ENCODE measurements around the gene ZNF331.
A peak's percentile ranks its signal among the peaks of the same experiment; 100 is the strongest.
"Not testable (repeated sequence)": the region's sequence is repeated elsewhere in the genome, so short reads cannot be mapped to it uniquely, and the experiment has no call there.

Gene ZNF331

DNA sequence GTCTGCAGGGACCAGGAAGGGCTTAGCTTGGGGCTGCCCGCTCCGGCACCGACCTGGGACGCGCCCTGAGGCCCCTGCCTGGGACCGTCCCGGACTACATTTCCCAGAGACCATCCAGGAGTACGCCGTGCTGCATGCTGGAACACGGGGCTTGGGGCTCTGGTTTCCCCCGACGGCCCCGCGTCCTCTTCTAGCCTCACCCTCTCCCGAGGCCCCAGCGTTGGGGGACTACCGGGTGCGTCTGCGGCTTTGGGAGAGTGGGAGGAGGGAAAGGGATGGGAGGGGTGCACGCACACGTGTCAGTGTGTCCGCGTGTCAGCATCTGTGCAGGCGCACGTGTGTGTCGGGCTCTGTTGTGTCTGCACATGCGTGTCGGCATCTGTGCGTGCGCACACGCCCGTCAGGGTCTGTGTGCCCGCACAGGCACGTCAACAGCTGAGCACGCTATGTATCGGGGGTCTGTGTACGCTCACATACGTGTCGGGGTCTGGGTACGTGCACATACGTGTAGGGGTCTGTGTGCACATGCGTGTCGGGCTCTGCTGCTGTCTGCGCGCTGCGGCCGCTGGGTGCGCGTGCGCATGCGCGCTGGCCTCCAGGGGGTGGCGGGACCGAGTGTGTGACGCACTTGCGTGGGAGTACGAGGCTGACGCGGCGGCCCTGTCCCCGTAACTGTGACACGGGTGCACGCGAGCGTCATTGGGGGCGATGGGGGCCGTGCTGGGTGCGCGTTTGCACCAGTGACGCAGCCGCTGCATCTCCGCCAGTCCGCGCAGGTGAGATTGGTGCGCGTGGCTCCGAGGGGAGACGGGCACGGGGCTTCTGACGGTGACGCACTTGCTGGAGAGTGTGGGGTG is at the start of gene ZNF331:
Gene ZNF331, plus strand, starts transcription at position 625 of the 857 bp plus-strand sequence. CDS start 31,232 bp downstream, outside the sequence.
- peak; percentile 89 for DNase-seq (ENCODE audit: low spot score)

DNA sequence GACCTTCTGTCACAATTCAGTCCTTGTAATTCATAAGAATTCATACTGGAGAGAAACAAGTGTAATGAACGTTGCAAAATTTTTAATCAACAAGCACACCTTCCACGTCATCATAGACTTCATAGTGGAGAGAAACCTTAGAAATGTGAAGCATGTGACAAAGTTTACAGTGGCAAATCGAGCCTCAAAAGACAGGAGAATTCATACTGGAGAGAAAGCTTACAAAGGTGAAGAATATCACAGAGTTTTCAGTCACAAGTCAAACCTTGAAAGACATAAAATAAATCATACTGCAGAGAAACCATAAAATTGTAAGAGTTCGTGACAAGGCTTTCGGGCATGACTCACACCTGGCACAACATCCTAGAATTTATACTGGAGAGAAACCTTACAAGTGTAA is 45.8 kb upstream of the ZNF331 start:
- DNase-seq (ENCODE audit: low spot score): no peak

DNA sequence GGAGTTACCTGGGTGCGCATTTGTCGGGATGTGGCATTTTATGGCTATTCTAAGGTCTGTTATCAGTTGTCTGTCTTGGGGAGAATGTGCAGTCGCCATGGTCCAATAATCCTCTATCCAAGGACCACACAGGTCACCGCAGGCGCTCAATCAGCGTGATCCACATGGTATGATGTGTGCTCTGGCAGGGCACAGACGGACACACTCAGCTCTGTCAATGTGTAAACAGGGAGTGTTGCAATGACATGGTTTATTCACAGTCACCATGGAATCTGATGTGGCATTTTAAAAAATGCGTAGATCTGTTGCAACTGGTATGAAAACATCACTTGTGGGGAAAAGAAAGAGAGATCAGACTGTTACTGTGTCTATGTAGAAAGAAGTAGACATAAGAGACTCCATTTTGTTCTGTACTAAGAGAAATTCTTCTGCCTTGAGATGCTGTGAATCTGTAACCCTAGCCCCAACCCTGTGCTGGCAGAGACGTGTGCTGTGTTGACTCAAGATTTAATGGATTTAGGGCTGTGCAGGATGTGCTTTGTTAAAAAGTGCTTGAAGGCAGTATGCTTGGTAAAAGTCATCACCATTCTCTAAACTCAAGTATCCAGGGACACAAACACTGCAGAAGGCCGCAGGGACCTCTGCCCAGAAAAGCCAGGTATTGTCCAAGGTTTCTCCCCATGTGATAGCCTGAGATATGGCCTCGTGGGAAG is 40.5 kb upstream of the ZNF331 start:
- DNase-seq (ENCODE audit: low spot score): not testable (repeated sequence)

DNA sequence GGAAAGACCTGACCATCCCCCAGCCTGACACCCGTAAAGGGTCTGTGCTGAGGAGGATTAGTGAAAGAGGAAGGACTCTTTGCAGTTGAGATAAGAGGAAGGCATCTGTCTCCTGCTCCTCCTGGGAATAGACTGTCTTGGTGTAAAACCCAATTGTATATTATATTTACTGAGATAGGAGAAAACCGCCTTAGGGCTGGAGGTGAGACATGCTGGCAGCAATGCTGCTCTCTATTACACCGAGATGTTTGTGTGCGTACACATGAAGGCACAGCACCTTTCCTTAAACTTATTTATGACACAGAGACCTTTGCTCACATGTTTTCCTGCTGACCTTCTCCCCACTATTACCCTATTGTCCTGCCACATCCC is 39.9 kb upstream of the ZNF331 start:
- not testable (repeated sequence) for DNase-seq (ENCODE audit: low spot score)

DNA sequence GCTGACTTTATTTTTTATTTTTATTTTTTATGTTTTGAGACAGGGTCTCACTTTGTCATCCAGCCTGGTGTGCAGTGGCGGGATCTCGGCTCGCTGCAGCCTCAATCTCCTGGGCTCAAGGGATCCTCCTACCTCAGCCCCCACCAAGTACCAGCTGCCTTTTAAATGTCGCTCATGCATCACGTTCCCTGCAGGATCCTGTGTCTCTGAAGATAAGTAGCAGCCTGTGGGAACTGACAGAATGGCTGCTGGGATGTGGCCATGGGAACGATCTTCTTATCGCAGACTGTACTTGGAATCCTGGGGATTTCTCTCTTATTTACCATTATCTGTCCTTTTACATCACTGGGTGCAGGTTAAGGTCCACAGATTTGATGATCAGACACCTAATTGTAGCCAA is 34.8 kb upstream of the ZNF331 start:
- not testable (repeated sequence) for DNase-seq (ENCODE audit: low spot score)

DNA sequence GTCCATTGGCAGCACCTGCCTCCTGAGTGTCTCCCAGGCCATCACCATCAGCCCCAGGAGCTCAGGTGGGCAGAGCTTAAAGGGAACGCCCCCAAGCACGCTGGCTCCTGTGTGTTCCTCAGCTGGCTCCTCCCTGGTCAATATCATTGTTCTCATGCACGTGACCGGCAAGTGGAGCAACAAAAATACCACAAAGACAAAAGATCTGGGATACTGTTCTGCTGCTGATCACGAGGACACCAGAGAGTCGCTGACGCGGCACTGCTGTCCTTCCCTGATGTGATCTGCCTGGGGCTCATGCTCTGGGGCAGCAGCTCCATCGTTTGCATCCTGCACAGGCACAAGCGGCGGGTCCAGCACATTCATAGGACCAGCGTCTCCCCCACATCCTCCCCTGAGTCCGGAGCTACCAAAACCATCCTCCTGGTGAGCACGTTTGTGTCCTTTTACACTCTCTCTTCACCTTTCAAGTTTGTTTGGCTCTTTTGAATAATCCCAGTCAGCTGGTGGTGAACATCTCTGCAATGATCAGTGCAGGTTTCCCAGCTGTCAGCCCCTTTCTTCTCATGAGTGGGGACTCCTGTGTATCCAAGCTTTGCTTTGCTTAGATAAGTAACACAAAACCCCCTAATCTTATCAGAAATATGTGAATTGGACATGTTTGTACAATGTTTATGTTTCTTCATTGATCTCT is 34.1 kb upstream of the ZNF331 start:
- DNase-seq (ENCODE audit: low spot score): not testable (repeated sequence)

DNA sequence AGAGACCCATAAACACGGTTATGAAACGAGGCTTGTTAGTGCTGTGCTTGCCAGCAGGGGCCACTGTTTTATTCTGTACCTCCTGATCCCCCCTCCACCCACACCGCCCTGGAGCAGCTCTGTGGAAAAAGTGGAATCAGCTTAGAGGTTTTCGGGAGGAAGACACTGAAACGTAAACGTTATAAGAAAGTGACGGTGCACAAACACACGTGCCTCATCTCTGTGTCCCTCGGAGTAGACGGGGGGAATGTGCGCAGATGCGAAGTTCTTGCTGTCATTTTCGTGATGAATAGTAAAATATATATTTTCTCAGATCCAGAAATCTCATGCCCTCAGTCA is 33.6 kb upstream of the ZNF331 start:
- DNase-seq (ENCODE audit: low spot score): peak; percentile 56

DNA sequence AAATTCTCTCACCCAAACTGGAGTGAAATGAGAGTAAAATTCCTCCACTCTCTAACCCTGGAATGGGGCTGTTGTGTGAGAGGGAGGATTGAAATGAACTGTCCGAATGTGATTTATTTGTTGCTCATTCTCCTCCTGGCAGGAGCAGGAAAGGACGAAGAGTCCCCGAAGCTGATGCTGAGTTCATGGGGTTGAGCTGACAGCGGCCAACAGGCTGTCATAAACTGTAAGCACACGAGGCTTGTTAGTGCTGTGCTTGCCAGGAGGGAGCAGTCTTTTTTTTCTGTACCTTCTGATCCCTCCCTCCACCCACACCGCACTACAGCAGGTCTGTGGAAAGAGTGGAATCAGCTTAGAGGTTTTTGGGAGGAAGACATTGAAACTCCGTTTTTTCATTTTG is 33.1 kb upstream of the ZNF331 start:
- no peak for DNase-seq (ENCODE audit: low spot score)

DNA sequence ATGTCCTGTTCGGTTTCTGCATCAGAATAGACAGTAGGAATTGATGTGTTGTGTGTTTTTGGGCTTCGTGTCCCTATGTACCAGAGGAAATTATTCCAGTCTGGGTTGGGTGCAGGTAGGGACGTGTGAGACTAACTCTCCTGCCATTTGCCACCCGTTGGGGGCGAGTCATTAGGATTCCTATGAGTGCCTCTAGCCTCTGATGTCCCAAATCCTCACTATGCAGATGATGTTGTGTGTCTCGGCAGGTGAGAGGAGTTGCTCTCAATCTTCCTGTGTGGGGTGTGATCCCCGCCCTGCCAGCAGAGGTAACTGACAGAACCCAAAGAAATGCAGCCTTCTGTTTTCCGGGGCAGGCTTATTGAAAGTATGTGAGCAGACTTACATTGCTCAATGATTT is 31.2 kb upstream of the ZNF331 start:
- DNase-seq (ENCODE audit: low spot score): no peak

DNA sequence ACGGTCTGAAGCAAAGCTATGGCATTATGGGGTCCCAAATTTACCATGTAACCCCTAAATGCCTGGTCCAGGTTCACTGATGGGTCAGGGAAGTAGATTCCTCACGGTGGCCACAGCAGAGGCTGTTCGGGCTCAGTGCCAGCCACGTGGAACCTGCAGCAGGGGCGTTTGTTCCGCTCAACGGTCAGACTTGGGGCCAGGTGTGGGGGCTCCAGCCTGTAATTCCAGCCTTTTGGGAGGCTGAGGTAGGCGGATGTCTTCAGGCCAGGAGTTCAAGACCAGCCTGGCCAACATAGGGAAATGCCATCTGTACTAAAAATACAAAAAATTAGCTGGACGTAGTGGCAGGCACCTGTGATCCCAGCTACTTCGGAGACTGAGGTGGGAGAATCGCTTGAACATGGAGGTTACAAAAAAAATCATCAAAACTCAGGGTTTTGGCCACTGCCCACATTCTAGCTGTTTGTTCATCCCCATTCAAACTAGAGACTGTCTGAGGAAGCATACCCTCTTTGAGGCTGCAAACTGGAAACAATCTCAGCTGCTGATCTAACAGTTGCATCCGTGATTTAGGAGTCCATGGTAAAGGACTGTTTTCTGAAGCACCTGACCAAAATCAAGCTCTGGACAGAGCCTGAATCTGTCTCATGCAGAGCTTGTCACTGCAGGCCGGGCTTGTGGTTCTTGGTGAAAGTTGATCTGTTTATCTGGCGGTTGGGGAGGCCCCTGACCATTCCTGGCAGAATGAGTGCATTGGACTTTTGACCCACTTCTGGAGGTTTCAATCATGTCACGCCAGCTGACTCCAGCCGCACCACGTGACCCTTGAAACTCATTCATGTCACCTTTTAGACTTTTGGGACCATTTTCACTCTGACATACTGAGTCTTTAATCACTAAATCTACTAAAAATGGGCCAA is 30.2 kb upstream of the ZNF331 start:
- DNase-seq (ENCODE audit: low spot score): no peak

DNA sequence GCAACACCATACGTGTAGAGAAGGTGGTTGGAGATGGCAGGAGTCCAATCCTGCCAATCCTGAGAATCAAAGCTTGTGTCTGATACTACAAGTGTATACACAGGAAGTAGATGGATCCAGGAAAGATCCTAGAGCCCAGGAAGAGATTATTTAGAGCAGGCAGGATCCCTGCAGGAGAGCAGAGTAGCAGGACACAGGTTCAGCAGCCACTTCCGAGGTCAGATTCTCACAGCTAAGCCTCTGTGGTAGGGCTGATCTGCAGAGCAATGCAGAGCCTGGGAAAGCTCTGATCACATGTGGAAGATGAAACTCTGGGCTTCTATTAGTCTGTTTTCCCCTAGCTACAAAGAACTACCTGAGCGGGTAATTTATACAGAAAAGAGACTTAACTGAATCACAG is 28.5 kb upstream of the ZNF331 start:
- DNase-seq (ENCODE audit: low spot score): no peak

DNA sequence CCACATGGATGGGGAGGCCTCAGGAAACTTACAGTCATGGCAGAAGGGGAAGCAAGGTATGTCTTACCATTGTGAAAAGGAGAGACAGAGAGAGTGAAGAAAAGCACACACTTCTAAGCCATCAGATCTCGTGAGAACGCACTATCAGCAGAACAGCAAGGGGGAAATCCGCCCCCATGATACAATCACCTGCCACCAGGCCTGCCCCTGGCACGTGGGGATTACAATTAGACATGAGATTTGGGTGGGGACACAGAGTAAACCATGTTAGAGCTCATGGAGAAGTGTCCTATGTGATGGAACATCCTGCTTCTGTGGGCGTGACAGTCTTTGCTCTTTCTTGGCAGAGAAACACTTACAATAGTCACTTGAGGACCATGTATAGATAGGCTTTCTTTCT is 28.1 kb upstream of the ZNF331 start:
- no peak for DNase-seq (ENCODE audit: low spot score)

DNA sequence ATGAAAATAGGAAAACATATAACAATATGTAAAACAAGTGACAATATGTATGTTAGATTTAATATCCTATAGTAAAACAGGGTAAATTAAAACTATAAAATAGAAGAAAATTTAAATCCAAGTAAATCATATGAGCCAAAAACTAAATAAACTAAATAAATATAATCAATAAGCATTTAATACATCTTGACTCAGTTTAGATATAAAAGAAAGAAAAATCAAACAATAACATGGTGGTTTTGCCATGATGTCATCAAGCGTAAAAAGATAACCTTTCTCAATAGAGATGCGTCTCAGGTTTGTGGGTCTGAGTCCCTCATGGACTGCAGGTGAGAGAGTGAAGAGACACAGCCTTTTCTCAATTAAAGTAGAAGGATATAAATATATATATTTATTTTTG is 26.6 kb upstream of the ZNF331 start:
- DNase-seq (ENCODE audit: low spot score): no peak

DNA sequence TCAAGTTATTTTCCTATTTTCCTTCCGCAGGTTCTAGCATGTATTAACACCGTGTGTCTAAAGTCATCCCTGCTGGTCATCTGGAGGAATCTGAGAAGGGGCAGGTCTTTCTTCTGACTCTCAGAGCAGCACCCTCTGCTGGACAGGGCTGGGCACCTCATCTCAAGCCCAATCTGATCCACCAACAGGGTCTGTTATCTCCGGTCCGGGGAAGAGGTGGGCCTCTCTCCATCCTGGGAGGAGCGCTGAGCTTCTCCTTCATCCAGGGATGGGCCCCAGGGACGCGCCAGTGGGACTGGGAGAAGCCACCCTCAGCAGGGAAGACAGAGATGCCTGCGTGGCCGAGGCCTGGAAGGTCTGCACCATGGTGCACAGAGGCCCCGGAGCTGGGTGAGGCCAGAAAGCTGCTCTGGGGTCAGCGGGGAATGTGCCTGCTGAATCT is 26.0 kb upstream of the ZNF331 start:
- peak; percentile 71 for DNase-seq (ENCODE audit: low spot score)

DNA sequence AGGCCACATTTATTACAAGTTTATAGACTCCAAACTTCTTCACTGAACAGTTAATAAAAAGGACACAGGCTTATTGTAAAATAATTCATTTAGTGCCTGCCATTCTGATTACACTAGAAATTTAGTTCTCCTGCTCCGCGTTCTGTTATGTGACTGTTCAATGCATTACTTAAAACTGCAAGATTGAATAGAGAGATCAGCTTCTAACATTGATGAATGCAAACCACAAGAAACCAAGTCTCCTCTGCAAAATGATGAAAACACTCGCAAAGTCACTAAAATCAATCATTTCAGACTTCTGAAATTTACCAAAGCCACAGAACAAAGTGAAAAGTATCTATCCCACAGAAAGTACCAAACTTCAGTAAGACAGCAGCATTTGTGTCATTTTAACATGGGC is 22.9 kb upstream of the ZNF331 start:
- DNase-seq (ENCODE audit: low spot score): not testable (repeated sequence)

DNA sequence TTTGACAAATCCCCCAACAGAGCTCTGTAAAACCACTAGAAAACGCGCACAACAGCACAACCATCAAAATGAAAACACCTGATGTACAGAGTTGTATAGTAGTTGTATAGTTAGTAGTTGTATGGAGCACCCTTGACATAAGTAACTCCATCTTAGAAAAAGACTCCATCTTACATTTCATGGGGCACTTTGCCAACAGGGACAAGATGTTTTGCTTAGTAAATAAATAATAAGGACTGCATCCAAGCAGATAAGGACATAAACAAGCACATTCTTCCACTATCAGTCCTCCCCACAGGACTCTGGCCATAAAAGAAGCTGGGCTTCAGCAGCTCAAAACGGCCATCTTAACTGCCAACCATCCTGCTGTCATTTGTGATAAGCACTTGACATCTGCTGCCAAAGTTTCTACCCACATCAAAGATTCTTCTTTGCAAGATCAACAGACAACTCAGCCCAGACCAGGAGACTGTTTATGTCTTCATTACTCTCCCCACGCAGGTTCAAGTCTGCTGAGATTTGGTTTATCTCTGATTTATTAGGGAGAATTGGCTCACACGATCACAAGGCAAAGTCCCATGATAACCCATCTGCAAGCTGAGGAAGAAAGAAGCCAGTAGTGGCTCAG is 20.7 kb upstream of the ZNF331 start:
- DNase-seq (ENCODE audit: low spot score): no peak

DNA sequence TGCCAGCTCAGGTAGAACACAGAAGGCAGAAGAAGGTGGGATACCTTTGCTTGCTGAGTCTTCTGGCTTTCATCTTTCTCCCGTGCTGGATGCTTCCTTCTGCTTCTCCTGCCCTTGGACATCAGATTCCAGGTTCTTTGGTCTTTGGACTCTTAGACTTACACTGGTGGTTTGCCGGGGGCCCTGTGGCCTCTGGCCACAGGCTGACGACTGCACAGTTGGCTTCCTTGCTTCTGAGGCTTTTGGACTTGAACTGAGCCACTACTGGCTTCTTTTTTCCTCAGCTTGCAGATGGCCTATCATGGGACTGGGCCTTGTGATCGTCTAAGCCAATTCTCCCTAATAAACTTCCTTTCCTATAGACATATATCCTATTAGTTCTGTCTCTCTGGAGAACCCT is 19.8 kb upstream of the ZNF331 start:
- no peak for DNase-seq (ENCODE audit: low spot score)

DNA sequence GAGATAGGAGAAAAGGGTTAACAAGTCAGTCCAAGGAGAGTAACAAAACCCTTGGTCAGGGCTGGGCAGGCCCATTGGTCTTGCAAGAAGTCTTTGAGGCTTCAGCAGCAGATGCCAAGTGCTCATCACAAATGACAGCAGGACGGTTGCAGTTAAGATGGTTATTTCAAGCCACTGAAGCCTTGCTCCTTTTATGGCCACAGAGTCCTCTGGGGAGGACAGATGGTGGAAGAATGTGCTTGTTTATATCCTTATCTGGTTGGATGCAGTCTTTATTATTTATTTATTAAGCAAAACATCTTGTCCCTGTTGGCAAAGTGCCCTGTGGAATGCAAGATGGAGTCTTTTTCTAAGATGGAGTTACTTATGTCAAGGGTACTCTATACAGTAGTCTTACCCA is 19.2 kb upstream of the ZNF331 start:
- no peak for DNase-seq (ENCODE audit: low spot score)

DNA sequence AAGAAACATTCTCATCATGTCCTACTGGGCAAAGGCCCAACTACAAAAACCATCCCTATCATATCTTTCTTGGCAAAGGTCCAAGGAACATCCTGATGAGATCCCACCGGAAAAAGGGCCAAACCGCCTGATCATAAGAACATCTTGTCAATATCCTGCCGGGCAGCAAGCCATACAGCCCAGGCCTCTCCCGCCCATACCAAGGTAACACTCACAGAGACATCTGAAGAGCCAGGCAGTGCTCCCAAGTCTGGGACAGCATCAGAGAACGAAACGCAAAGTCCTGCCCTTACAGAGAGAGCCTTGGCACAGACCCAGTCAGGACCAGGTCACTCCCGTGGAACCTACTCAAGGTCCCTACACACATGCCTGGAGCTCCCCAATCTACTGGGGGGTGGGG is 18.5 kb upstream of the ZNF331 start:
- DNase-seq (ENCODE audit: low spot score): no peak

DNA sequence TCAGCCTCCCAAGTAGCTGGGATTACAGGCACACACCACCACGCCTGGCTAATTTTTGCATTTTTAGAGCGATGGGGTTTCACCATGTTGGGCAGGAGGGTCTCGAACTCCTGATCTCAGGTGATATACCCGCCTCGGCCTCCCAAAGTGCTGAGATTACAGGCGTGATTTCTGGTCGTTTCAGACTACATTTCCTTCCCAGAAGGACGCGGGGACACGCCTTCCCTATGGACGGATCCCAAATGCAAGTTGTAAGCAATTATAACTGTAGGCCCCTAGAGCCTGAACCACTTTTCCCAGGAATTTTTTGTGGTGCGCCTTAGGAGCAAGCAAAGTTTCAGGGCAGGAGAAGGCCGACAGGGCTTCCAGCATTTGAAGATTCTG is 17.8 kb upstream of the ZNF331 start:
- DNase-seq (ENCODE audit: low spot score): no peak

All from D341Med (cell line).